ENCODE data around the gene JAG2.

DNA sequence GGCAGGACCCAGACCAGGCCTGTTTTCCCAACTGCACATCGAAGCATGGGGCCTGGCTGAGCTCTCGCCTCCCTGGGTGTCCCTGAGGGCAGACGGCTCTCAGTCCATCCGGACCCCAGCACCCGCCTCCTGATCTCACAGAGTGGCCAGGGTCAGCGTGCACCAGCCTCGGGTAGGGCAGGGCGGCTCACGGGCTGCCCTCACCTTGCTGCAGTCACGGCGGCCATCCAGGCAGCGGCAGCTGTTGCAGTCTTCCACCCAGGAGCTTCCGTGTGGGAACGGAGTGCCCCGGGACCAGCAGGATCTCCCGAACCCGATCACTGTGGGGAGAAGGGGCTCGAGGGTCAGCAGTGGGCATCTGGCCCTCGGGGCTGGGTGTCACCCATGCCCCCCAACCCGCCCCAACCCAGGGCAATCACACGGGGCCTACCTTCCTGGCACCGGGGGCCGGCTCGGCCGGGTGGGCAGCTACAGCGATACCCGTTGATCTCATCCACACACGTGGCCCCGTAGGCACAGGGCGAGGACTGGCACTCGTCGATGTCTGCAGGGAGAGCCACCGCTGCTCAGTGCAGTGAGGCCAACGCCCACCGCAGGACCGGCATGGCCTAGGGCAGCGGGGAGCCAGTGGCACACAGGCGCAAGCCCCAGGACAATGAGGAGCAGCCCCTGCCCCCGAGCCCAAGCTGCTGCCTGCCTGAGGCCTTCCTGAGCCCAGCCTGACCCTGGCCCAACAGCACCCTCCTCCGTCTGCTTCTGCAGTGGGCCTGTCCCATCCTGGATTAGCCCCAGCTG, 22.2 kb downstream of the JAG2 start:
- TF ChIP-seq, protein P1, sequence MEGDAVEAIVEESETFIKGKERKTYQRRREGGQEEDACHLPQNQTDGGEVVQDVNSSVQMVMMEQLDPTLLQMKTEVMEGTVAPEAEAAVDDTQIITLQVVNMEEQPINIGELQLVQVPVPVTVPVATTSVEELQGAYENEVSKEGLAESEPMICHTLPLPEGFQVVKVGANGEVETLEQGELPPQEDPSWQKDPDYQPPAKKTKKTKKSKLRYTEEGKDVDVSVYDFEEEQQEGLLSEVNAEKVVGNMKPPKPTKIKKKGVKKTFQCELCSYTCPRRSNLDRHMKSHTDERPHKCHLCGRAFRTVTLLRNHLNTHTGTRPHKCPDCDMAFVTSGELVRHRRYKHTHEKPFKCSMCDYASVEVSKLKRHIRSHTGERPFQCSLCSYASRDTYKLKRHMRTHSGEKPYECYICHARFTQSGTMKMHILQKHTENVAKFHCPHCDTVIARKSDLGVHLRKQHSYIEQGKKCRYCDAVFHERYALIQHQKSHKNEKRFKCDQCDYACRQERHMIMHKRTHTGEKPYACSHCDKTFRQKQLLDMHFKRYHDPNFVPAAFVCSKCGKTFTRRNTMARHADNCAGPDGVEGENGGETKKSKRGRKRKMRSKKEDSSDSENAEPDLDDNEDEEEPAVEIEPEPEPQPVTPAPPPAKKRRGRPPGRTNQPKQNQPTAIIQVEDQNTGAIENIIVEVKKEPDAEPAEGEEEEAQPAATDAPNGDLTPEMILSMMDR (IDR thresholded peaks at IDR 0.05) = no peak
- TF ChIP-seq POLR2A (IDR thresholded peaks at IDR 0.05) = no peak

All from esophagus squamous epithelium (tissue), 4 donors.